ENCODE measurements around the gene ZSCAN12.

The ZSCAN12 gene

GRCh38 chr6:28353356-28353755, 46.2 kb downstream of the ZSCAN12 start:
- no peak for DNase-seq

GRCh38 chr6:28351493-28351925, 48.0 kb downstream of the ZSCAN12 start:
- DNase-seq: no peak

- no peak for DNase-seq
These were observed 48.5 kb downstream of the ZSCAN12 start for GRCh38 chr6:28351087-28351486.

- peak; percentile 3 for DNase-seq
These were observed 49.4 kb downstream of the ZSCAN12 start, which contains the start of gene ZKSCAN3 for GRCh38 chr6:28349892-28350737. Gene ZKSCAN3, plus strand, starts transcription at chr6:28349947. Its CDS starts 9,640 bp downstream, at chr6:28359587.

- no peak for DNase-seq
These were observed 50.1 kb downstream of the ZSCAN12 start for GRCh38 chr6:28349344-28349891.

- DNase-seq: no peak
These were observed 52.4 kb downstream of the ZSCAN12 start for GRCh38 chr6:28347119-28347518.

GRCh38 chr6:28345201-28345600, 54.3 kb downstream of the ZSCAN12 start:
- no peak for DNase-seq

GRCh38 chr6:28343898-28344677, 55.5 kb downstream of the ZSCAN12 start:
- DNase-seq: no peak

GRCh38 chr6:28340310-28341095, 59.0 kb downstream of the ZSCAN12 start:
- DNase-seq: no peak

GRCh38 chr6:28337121-28337520, 62.4 kb downstream of the ZSCAN12 start:
- no peak for DNase-seq

- DNase-seq: peak; percentile 4
These were observed 63.0 kb downstream of the ZSCAN12 start for GRCh38 chr6:28336284-28337120.

GRCh38 chr6:28335564-28336283, 63.8 kb downstream of the ZSCAN12 start, which contains the start of gene ZSCAN31:
Gene ZSCAN31, minus strand, starts transcription at chr6:28336148. Its CDS starts 6,465 bp downstream, at chr6:28329683.
- DNase-seq: peak; percentile 25

- no peak for DNase-seq
These were observed 64.4 kb downstream of the ZSCAN12 start for GRCh38 chr6:28335040-28335563.

- no peak for DNase-seq
These were observed 65.1 kb downstream of the ZSCAN12 start for GRCh38 chr6:28334286-28335039.

- DNase-seq: no peak
These were observed 65.9 kb downstream of the ZSCAN12 start for GRCh38 chr6:28333599-28334018.

- no peak for DNase-seq
These were observed 66.5 kb downstream of the ZSCAN12 start for GRCh38 chr6:28333047-28333446.

GRCh38 chr6:28330041-28330440, 69.5 kb downstream of the ZSCAN12 start:
- no peak for DNase-seq
